Suprapubic skin (tissue), 4 donors: ENCODE data around the gene BRPF3.

Source experiments
- POLR2A ChIP-seq, 2 donors: fragments of 450-650 bp; IDR thresholded peaks; one replicate each; pipeline ENCODE4 v1.6.1; 2017; ENCODE audit warnings: antibody characterized with exemption in 2 of 2, mild to moderate bottlenecking in 2 of 2, moderate library complexity in 2 of 2
- POLR2AphosphoS5 ChIP-seq, 3 donors: sonication (generic); formaldehyde crosslinking; IDR thresholded peaks; one replicate each; pipeline ENCODE4 v1.6.1; 2017; ENCODE audit warnings: antibody characterized with exemption in 3 of 3
- TF ChIP-seq, protein P1 (sequence below), 2 donors: fragments of 200-600 bp in 1 of 2; fragments of 450-650 bp in 1 of 2; sonication (generic) in 1 of 2; IDR thresholded peaks; one replicate each; pipeline ENCODE4 v1.5.1; 2016 to 2019; ENCODE audit warnings: antibody characterized with exemption in 2 of 2, mild to moderate bottlenecking in 1 of 2, moderate library complexity in 1 of 2

DNA sequence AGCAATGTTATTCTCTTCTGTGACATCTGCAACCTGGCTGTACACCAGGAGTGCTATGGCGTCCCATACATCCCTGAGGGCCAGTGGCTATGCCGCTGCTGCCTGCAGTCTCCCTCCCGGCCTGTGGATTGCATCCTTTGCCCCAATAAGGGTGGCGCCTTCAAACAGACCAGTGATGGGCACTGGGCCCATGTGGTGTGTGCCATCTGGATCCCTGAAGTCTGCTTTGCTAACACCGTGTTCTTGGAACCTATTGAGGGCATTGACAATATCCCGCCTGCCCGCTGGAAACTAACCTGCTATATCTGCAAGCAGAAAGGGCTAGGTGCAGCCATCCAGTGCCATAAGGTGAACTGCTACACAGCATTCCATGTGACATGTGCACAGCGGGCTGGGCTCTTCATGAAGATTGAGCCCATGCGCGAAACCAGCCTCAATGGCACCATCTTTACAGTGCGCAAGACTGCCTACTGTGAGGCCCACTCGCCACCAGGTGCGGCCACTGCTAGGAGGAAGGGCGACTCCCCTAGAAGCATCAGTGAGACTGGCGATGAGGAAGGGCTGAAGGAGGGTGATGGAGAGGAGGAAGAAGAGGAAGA lies 4.6 kb downstream of the BRPF3 start:
- TF ChIP-seq, protein P1, sequence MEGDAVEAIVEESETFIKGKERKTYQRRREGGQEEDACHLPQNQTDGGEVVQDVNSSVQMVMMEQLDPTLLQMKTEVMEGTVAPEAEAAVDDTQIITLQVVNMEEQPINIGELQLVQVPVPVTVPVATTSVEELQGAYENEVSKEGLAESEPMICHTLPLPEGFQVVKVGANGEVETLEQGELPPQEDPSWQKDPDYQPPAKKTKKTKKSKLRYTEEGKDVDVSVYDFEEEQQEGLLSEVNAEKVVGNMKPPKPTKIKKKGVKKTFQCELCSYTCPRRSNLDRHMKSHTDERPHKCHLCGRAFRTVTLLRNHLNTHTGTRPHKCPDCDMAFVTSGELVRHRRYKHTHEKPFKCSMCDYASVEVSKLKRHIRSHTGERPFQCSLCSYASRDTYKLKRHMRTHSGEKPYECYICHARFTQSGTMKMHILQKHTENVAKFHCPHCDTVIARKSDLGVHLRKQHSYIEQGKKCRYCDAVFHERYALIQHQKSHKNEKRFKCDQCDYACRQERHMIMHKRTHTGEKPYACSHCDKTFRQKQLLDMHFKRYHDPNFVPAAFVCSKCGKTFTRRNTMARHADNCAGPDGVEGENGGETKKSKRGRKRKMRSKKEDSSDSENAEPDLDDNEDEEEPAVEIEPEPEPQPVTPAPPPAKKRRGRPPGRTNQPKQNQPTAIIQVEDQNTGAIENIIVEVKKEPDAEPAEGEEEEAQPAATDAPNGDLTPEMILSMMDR (IDR thresholded peaks at IDR 0.05), result no peak
- TF ChIP-seq POLR2AphosphoS5 (IDR thresholded peaks at IDR 0.05), result no peak
- TF ChIP-seq POLR2A (IDR thresholded peaks at IDR 0.05), result no peak
